H1 (cell line): ENCODE data around the gene FIZ1. TPM values are rescaled to one million over a fixed set of nuclear protein-coding genes. Genes with fewer than 3 reads are reported as not detected.

Source experiments
- BRCA1 ChIP-seq: IDR thresholded peaks from 2 replicates; pipeline ENCODE4 v1.6.1; 2012; ENCODE audit warnings: low read depth, low read length, improper control_type of control experiment
- CEBPB ChIP-seq: IDR thresholded peaks from 2 replicates; pipeline ENCODE4 v1.6.1; 2012; ENCODE audit warnings: low read depth, low read length
- CHD2 ChIP-seq: IDR thresholded peaks from 2 replicates; pipeline ENCODE4 v1.6.1; 2012; ENCODE audit warnings: low read length, improper control_type of control experiment
- GTF2F1 ChIP-seq: IDR thresholded peaks from 2 replicates; pipeline ENCODE4 v1.6.1; 2012; ENCODE audit warnings: low read depth, low read length, improper control_type of control experiment, borderline replicate concordance
- KDM4A ChIP-seq: IDR thresholded peaks from one replicate; pipeline ENCODE4 v1.7.1; 2012; ENCODE audit warnings: low read depth, mild to moderate bottlenecking, moderate library complexity, low read length, inconsistent platforms; ENCODE audit not compliant: severe bottlenecking
- PHF8 ChIP-seq: fragments of 200-600 bp; sonication (generic); conservative IDR thresholded peaks from 2 replicates; pipeline ENCODE4 v1.7.1; 2012; ENCODE audit warnings: low read depth, mild to moderate bottlenecking, inconsistent platforms, low read length, moderate library complexity
- RBBP5 ChIP-seq: IDR thresholded peaks from 2 replicates; pipeline ENCODE4 v1.7.1; 2012; ENCODE audit warnings: low read depth, mild to moderate bottlenecking, inconsistent platforms, low read length, moderate library complexity, borderline replicate concordance
- SUZ12 ChIP-seq: fragments of 200-600 bp; sonication (generic); IDR thresholded peaks from 2 replicates; pipeline ENCODE4 v1.6.1; 2012; ENCODE audit warnings: mild to moderate bottlenecking, inconsistent platforms, low read length, moderate library complexity, mixed read lengths
- polyA plus RNA-seq, 7 experiments: library from polyadenylated mRNA; depleted of rRNA in 3 of 7; stranded (reverse) in 5 of 7; unstranded in 2 of 7; fragments of >200 nt in 5 of 7; fragments of 200-250 nt in 2 of 7; gene quantifications; 1 replicate in 5 of 7; 2 replicates in 1 of 7; 4 replicates in 1 of 7; pipeline versions ENCODE4 v1.2.1 to v1.2.3, GENCODE V29; 2011 to 2013; ENCODE audit warnings: missing spikeins in 2 of 7, mixed read lengths in 2 of 7
- total RNA-seq: library from RNA; stranded (reverse); fragmentation: NEBNext Ultra II Directional; extraction: Animal tissue kit (Norgen Biotek cat#: 25700); gene quantifications from 2 replicates; pipeline ENCODE4 v1.2.1, GENCODE V29; 2021

Gene FIZ1
- total and polyA plus RNA-seq, 2 of the 8 experiments (the other 6 are each of a cell fraction or from before 2014, with no cell fraction given), result 9.1 to 18.5 TPM

DNA sequence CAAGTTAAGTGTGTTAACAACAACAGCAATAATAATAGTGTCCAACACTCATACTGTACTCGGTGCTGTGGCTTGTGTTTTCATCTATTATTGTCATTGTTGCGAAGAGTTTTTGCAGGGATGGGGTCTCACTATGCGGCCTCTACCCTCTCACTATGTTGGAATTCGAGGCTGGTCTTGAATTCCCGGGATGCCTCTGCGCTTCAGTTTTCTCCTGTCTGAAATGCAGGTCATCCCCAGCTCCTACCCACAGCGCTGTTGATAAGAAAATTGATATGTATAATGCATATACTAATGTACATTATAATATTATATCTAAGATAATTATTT, 49.0 kb downstream of the FIZ1 start (continued):
- TF ChIP-seq RBBP5 (no peak), GTF2F1 (no peak), CHD2 (no peak), KDM4A (no peak), CEBPB (no peak), PHF8 (0 out of 2 replicates have a peak, but pooled peaks have one; percentile 9), BRCA1 (no peak), SUZ12 (no peak)
- TF ChIP-seq, all 59 proteins: peak for 5
